Raji (cell line): ENCODE data around the gene MLH3.

Experiments
- POLR2A ChIP-seq: IDR thresholded peaks from 2 replicates; pipeline ENCODE4 v1.6.1; 2011; ENCODE audit warnings: low read depth, low read length, control low read depth; ENCODE audit not compliant: insufficient read depth

MLH3 gene

DNA sequence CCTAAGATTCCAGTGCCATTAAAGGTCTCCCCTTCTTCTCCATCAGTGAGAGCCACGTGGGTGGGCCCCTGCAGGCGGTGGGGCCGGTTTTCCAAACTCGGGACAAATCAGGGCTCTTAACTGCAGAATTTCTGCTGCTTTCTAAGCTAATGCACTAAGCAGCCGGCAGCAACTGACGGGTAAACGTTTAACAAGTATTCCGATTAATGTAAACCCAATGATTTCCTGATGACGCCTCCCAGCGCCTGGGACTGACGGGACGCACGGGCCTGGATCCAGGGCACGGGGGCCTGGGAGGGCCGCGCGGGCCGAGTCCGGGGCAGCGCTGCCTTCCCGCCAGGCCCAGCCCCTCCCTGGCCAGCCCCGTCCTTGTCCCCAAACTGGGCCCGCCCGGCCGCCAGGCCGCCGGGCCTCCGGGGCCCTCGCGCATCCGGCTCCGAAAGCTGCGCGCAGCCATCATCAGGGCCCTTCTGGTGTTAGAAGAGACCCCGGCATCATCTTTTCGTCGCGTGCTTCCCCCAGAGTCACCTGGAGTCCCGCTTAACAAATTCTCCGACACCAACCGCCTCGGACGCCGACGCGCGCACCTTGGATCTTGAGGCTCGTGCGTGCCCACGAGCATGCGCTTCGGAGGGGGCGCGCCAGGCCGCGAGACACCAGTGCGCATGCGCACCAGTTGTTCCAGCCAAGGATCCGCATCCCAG, at the start of gene MLH3:
Gene MLH3, minus strand, starts transcription at position 616 of the 704 bp plus-strand sequence. CDS start 1,812 bp downstream, outside the sequence.
- peak; percentile 66 for TF ChIP-seq POLR2A

DNA sequence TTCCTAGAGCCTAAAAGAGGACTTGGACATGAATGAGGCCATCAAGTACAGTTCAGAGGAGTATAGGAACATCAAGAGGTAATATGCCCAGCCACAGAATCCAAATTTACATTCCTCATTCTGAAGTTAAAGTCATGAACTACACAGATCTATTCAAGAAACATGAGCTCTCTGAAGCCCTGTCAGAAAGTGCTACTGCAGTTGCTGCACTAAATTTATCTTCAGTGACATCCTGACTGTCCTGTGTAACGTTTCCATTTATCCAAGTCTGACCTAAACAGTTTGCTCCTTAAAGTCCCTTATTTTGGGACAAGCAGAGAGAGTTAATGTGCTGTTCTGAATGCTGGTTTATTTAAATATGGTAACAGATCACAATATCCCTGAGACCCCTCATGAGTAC, 47.4 kb upstream of the MLH3 start:
- TF ChIP-seq POLR2A, result no peak

DNA sequence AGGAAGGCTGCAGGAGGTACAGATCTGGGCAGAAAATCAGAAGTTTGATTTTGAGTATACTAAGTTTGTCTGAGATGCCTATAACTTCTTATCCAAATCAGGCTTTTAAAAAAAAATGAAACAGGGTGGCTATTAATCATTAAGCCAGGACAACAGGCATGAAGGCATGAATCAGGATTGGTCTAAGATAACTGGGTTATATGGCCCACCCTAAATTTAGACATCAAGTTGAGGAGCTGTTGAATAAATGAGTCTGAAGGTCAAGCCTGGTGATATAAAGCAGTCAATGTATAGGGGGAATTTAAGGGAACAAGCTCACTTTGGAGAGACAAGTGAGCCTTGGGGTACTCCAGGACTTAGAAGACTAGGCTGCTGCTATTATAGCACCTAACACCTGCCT, 46.9 kb upstream of the MLH3 start:
- no peak for TF ChIP-seq POLR2A

DNA sequence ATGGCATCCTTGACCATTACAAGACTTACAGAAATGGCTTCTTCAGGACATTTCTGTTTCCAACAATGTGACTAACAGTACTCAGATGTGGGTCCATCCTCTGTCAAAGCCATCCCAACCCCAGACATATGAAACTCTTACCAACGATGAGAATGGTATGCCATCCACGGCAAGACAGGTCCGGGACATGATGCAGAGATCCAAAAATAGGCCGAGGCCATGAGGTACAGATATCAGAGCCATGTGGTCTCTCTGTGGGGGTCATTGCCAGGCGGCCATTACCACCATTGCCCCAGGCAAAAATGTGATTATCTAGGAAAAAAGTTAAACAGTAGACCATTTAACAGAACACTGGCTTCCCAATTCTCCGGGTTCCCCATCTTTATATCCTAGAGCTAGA, 45.7 kb upstream of the MLH3 start:
- TF ChIP-seq POLR2A, result no peak

DNA sequence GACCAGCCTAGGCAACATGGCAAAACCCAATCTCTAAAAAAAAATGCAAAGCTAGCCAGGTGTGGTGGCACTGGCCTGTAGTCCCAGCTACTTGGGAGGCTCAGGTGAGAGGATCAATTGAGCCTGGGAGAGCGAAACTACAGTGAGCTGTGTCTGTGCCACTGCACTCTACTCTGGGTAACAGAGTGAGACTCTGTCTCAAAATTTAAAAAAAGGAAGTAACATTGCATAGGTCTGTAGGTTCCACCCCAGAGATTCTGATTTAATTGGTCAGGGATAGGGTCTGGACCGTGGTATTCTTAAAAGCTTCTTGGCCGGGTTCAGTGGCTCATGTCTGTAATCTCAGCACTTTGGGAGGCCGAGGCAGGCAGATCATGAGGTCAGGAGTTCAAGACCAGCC, 44.4 kb upstream of the MLH3 start:
- TF ChIP-seq POLR2A, result no peak

DNA sequence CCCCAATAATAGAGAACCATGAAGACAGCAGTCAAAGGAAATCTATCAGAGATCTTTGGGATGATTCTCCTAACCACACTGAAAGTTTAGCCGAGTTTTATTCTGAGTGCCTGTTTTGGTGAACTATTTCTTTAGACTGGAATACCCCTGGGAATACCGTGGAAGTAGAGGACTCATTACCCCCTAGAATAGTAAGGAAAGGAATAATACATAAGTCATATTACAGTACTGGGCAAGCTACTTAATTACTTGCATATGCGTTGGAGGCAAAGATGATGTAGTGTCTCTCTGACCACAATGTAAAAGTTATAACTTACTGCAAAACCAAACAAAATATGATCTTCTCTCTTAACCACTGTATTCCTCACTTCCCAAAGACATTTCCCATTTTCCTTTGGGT, 43.6 kb upstream of the MLH3 start:
- TF ChIP-seq POLR2A, result no peak

DNA sequence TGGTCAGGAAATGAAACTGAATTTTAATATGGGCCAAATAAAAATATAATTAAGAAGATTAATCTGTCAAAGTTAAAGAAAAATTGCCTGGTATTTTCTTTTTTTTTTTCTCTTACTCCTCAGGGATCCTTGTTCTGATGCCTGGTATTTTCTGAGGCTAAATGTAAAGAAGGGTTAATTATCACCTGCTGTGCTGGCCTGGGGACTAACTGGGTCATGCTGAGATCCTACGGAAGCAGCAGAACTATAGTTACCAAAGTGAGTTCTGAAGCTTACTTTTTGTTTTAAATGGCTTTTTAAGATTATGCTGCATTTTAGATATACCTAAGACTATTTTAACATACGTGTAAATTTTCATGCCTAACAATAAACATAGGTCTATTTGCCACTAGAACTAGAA, 41.4 kb upstream of the MLH3 start:
- TF ChIP-seq POLR2A, result no peak

DNA sequence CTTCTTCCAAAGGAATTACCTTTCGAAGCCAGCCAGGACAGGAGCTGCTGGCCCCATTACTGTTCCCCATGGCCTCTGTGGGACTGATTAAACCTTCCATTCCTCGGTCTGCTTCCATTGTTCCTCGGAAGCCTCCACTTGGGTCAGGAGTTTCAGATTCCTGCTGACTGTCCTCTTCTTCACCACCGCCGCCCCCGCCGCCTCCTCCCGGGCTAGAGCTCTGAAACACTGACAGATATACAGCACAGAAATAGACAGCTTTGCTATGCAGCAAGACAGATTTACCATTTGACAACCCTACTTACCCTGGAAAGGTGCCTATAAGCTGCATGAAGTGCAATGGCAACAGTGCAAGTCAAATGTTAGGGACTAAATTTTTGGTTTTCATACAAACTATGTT, 40.0 kb upstream of the MLH3 start:
- no peak for TF ChIP-seq POLR2A

DNA sequence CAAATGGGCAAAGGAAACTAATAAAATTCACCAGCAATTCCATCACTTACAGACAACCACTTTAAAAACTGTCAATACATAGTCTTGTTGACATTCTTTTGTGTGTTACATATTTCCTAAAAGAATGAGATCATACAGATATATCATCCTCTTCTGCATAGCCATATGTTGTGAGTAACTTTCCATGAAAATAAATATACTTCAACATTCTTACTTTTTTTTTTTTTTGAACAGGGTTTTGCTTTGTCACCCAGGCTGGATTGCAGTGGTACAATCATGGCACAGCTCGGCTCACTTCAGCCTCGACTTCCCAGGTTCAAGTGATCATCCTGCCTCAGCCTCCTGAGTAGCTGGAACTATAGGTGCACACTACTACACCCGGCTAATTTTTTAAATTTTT, 39.1 kb upstream of the MLH3 start:
- TF ChIP-seq POLR2A, result no peak

DNA sequence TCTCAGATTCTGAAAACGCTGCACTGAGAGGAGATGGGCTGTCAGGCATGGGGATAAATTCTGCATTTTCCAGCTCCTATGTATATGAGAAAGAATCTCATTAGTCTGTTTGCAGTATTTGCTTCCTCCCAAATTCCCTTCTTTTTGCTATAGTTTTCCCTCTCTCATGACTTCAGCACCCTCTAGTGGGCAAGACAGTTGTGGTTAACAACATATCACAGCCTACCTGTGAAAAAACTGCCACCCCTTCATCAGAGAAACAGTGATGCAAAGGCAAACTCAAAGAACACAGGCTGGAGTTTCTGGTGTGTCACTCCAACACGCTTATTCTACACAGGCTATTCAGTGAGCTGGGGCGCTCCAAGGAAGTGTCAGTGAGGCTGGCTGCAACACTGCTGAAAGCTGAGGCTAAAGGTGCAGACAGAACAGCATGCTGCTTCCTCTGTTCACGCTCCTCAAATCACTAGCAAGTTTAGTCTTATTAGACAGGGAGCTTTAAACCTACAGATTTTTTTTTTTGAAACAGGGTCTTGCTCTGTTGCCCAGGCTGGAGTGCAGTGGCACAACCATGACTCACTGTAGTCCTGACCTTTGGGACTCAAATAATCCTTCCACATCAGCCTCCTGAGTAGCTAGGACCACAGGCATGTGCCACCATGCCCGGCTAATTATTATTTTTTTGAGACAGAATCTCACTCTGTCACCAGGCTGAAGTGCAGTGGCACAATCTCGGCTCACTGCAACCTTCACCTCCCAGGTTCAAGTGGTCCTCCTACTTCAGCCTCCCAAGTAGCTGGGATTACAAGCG, 37.5 kb upstream of the MLH3 start:
- no peak for TF ChIP-seq POLR2A

DNA sequence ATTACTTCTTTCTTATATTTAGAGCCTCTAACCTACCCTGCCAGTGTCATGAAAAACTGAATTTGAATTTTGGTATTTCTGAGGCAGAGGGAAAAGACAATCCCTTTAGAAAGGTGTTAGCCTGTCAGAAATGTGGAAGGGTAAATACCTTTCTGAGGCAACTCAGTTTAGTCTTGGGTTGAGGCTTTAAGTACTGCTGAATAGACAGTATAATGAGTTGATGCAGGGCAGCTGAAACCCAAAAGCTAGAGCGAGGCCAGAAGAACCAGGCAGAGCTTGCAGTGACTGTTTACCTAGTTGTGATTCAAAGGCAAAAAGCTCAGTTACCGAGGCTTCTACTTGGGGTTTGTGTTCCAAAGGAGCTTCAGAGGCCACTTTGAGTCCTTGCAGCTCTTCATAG, 36.9 kb upstream of the MLH3 start:
- no peak for TF ChIP-seq POLR2A

DNA sequence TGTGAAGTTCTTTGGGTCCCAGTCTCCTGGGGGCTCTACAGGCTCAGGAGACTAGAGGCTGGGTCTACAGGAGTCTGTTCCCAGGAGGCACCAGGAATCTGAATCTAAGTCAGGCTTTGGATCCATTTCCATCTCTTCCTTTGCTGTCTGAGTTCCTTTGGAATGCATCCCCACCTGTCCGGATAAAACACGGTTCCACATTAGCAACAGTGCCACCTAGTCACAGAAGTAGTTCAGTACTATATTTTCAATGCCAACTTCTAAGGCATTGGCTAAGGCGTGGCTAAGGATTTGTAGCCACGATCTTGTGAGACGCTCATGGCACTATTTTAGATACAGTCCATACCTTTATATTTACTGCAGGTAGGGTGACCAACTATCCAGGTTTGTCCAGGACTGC, 33.2 kb upstream of the MLH3 start:
- TF ChIP-seq POLR2A, result no peak

DNA sequence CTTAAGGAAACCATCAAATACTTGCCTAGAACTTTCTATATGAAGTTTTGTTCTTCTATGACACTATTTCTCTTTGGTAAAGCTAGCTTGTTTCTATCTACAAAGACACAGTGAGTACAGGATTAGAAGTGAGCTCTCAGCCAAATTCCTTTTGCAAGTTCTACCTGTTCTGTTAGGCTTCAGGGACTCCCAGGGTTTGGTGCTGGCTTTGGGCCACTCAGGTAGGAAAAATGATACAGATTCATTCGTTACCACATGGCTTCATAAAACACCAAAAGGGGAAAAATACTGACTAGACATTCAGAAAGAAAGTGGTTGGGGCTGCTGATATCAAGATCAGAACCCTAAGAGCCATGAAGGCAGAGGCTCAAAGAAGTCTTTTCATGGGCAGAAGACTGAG, 32.0 kb upstream of the MLH3 start:
- TF ChIP-seq POLR2A, result no peak

DNA sequence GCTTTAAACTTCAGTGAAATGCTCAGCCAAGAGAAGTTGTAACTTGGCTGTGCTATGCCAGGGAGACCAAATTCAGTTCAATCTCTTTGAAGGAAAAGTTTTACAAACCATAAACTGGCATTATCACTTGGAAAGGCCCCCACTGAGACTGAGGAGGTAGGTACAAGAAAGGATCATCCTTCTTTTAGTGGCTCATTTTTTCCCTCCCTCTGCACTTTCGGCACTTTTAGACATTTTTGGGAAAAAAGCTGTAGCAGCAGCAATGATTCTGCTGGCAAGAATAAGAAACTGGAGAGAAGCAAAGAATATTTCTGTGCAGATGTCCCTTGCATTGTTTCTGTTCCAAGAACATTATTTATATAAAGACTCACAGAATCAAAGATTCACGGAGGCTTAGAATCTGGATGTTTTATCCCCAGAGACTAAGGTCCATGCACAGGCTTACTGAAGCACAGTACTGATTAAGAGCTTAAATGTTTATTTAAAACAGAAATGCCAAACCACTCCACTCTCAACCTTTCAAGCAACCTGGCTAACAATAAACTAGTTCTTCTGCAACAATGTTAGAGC, 30.5 kb upstream of the MLH3 start:
- TF ChIP-seq POLR2A, result no peak

DNA sequence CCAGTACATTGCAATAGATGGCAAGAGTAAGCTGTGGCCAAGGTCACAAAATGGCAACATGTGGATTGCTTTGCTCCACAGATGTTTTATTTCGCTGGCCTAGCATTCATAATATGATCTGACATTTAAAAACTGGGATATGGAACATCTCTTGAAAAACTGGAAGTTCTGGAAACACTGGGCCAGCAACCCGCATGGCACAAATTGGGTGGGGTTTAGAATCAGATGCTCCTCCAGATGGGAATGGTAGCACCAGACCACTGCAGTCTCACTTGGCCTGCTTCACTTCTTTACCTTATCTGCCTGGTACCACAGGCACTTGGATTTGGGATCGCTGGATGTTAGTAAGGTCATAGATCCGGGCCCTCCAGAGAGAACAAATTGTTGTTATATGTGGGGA, 28.3 kb upstream of the MLH3 start:
- TF ChIP-seq POLR2A, result no peak

DNA sequence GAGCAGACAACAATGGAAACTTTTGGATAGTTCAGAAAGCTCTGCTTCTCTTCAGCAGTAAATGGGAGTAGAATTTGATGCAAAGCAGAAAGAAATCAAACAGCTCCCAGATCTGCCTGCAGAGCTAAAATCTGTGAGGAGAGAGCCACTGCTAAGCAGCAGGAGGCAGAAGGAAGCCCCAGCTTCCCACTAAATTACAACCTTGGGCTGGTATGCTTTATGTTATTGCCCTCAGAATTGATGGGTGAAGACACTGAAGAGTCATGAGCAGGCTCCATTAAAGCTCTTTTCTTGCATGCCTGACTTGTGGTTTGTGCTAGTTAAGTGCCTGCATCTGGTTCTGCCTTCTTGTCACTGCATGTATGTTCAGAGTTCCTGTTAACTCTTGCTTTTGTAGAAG, 26.5 kb upstream of the MLH3 start:
- no peak for TF ChIP-seq POLR2A

DNA sequence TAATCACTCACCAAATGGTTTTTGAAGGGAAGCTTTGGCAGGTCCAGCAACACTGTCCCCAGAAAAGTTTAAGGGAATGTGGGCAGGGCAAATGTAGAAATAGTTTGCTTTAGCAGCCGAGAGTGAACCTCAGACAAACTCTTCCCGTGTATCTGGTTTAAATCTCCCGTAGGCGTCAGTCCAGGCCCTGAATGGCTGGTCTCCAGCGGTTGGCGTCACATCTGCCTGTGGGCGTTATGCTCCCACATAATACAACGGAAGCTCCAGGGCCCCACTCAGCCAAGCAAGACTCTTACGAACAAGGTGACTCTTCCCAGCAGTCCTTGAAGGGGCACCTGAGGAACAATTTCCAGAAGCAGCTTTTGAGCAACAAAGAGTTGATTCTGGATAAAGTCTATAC, 19.1 kb upstream of the MLH3 start:
- no peak for TF ChIP-seq POLR2A

DNA sequence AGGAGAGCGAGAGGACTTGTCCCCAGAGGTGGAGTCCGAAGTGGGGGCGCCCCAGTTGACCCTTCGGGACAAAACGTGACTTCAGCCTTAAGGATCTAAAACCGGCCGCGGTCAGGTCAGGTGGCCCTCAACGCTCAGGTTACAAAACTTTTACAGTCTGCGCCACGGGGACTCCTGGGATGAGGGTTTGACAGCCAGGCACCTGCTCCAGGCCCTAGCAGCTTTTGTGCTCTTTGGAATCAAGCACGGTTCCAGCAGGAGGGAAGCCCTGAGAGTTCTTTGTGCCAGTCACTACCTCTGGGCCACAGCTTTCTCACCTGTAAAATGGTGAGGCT, 18.5 kb upstream of the MLH3 start:
- TF ChIP-seq POLR2A, result no peak
